Stimulated activated CD8-positive, alpha-beta memory T cell treated with anti-CD3 and anti-CD28 coated beads, Interleukin-4, amount 100 ng/mL, for 48 hours (primary cell): Measurements from ENCODE around the gene TAX1BP1.
A peak's percentile ranks its signal among the peaks of the same experiment; 100 is the strongest.
"Not testable (repeated sequence)": the region's sequence is repeated elsewhere in the genome, so short reads cannot be mapped to it uniquely, and the experiment has no call there.

ENCODE experiments used
- DNase-seq: peaks from one replicate; pipeline ENCODE4 v3.0.0-alpha.2; 2020

TAX1BP1 gene

DNA sequence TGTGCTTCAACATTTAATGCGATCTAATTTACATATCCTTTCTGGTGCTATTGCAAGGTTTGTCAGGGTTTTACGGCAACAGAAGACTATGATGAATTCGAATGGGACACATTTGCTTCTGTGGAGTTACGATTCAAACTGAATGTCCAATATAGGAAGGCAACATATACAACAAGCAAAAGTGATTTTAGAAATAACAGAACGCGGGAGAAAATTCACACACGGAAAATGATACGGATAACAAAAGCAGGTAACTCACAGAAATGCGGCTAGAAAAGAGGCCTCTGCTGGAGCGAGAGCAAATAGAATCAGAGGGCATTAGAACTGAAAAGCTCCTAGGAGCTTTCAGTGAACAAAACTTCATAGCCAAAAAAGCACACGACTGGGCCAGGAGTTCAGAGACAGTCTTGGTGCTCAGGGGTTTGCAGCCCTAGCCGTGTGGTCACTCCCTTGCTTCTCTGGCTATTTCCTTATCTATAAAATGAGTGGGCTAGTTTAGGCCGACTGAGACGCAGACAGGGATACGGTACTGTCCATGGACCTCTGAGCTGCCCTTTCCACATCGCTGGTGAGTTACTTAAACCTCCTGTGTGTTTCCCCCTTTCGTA is 557 bp upstream of the TAX1BP1 start:
- DNase-seq = no peak

GRCh38 chr7:27740449-27741086 is 606 bp downstream of the TAX1BP1 start:
- DNase-seq = peak; percentile 91

DNA sequence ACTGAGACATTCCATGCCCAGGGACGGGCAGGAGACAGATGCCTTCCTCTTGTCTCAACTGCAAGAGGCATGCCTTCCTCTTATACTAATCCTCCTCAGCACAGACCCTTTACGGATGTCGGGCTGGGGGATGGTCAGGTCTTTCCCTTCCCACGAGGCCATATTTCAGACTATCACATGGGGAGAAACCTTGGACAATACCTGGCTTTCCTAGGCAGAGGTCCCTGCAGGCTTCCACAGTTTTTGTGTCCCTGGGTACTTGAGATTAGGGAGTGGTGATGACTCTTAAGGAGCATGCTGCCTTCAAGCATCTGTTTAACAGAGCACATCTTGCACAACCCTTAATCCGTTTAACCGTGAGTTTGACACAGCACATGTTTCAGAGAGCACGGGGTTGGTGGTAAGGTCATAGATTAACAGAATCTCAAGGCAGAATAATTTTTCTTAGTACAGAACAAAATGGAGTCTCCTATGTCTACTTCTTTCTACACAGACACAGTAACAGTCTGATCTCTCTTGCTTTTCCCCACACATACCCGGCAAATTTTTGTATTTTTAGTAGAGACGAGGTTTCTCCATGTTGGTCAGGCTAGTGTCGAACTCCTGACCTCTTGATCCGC is 2.2 kb downstream of the TAX1BP1 start:
- not testable (repeated sequence) for DNase-seq

GRCh38 chr7:27745064-27745583 is 5.2 kb downstream of the TAX1BP1 start:
- DNase-seq = no peak

GRCh38 chr7:27746486-27746885 is 6.5 kb downstream of the TAX1BP1 start:
- no peak for DNase-seq

DNA sequence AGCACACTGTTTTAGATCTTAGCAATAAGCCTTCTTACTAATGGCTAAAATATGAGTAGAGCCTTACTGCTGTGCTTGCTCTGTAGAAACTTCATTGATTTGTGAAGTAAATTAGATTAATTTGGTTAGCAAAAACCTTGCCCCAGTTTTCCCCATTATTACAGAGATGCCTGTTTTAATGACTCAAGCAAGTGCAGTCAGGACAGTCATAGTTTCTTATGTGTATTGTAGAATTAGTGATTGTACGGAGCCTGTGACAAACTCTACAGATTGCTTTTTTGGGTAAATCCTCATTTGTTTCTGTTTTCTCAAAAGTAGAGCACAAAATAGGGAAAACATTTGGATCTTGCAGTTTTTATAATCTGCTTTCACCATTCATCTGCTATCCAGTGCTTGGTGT is 7.0 kb downstream of the TAX1BP1 start:
- DNase-seq = no peak

GRCh38 chr7:27747589-27748368 is 7.8 kb downstream of the TAX1BP1 start:
- no peak for DNase-seq

GRCh38 chr7:27750316-27750715 is 10.4 kb downstream of the TAX1BP1 start:
- DNase-seq = no peak

DNA sequence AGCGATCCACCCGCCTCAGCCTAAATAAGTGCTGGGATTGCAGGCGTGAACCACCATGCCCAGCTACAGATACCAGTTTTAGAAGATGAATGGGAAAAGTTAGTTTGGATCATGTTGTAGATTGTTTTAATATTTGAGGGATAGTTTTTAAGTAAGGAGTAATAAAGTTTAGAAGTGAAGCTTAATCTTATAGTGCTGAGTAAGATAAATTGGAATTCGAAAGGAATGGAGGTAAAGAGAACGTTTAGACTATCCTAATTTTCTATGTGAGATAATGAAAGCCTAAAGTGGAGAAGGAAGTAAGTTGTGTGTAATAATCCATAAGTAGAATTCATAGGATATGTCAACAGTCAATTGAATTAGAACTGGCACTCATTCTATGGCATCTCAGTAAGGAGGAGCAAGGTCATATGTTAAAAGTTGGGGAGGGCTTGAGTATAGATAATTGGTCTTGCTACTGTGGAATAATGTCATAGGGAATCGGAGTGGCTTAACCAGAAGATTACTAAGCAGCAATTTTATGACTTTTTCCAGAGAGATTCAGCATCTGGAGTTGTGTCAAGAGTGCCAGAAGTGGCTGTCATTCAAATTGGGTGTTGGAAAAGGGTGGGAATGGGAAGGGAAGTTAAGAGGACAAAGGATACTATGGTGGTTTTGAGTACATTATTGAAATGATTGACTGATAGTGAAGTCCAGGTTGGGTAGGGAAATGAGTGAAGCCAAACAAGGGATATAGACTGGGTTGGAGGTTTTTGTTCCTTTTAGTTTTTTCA is 12.1 kb downstream of the TAX1BP1 start:
- DNase-seq = no peak

DNA sequence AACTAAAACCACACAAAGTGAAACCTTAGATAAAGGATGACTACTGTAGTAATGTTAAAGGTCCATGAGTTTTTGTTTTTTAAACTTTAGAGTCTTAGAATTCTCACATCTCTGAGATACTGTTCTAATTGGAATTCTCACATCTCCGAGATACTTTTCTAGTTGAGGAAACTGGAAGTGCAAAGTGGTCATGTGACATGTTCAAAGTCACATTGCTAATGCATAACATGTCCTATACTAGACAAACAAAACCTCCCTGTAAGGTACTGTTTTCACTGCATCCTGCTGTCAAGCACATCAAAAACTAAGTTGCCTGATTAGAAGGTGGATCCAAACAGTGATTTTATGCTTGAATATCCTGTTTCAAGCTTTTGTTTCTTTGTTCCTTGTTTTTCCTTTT is 13.9 kb downstream of the TAX1BP1 start:
- no peak for DNase-seq

GRCh38 chr7:27756298-27756697 is 16.3 kb downstream of the TAX1BP1 start:
- DNase-seq = no peak

GRCh38 chr7:27759491-27759890 is 19.5 kb downstream of the TAX1BP1 start:
- no peak for DNase-seq

GRCh38 chr7:27762062-27762461 is 22.1 kb downstream of the TAX1BP1 start:
- DNase-seq = no peak

DNA sequence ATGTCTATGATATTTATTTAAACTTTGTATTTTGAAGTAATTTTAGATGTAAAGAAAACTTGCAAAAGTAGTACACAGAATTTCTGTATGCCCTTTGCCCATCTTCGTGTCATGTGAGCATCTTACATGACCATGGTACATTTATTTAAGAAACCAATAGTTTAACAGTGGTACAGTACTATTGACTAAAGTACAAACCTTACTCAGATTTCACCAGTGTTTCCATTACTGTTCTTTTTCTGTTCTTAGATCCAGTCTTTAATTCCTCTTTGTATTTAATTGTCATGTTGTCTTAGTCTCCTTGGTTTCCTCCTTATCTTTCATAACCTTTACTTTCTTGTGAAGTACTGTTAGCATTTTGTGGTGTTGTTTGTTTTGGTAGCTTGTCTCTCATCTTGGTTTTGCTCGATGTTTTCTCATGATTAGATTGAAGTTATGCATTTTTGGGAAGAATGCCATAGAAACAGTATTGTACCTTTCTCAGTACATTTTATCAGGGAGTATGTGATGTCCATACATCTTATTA is 24.1 kb downstream of the TAX1BP1 start:
- no peak for DNase-seq

DNA sequence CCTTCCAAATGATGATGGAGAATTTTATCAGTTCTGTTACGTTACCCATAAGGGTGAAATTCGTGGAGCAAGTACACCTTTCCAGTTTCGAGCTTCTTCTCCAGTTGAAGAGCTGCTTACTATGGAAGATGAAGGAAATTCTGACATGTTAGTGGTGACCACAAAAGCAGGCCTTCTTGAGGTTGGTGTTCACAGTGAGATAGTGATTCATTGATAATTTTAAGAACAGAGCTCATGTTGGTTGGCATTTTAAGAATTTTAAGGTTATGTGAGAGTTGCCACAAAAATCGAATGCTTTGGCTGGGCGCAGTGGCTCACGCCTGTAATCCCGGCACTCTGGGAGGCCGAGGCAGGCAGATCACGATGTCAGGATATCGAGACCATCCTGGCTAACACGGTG is 25.9 kb downstream of the TAX1BP1 start:
- no peak for DNase-seq

DNA sequence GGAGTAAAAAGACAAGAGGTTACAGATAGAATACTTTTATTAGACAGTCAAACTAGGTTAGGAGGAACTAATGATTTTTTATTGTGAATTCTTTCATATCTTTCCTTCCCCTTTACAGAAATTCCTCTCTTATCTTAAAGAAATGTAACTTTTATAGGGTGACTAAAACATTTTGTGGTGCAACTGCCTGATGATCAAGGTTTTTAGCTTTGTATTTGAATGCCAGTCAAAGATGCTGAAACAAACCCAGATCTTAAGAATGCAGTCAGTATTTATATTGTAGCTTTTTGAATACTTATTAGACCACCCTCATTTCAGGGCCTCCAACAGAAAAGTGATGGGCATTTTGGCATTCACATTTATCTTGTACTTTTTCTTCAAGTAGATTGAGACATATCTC is 27.4 kb downstream of the TAX1BP1 start:
- no peak for DNase-seq

DNA sequence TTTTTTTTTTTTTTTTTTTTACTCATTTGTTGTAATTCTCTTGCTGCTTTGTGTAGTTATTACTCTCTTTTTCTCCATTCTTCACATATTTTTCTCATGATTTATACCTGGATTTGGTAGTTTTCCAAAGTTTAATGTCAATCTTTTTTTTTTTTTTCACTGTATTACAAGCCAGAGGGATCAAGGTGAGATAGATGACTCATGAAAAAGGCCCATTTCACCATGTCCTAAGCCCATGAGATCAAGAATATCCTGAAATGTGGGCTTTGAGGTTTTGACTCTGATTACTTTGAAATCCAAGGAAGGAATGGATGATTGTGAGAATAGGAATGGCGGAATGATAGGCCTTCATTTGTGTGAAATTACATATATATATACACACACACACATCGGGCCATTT is 31.1 kb downstream of the TAX1BP1 start:
- DNase-seq = no peak

DNA sequence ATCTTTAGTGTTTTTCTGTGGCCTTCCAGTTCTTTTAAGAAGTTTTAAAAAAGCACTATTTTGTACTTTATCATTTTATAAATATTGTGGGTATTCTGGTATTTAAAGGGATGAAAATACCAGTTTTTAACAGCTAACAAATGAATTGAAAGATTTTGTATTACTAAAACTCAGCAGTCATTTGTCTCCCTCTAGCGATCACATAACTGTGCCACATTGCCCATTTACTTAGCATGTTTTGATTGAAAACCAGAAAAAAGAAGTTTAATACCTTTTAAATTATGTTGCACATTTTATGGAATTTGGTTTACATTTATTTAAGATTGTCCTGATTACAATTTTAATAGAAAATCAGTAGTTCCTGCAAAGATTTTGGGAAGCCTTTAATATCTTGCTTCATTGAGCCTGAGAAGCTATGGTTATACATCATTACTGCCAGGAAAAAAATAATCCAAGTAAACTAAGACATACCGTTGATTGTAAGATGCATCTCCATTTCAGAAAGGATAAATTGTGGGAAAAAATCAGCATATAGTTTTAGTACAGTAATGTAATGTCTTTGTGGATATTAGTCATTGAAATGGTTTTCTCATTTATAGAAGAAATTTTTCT is 34.9 kb downstream of the TAX1BP1 start:
- no peak for DNase-seq

DNA sequence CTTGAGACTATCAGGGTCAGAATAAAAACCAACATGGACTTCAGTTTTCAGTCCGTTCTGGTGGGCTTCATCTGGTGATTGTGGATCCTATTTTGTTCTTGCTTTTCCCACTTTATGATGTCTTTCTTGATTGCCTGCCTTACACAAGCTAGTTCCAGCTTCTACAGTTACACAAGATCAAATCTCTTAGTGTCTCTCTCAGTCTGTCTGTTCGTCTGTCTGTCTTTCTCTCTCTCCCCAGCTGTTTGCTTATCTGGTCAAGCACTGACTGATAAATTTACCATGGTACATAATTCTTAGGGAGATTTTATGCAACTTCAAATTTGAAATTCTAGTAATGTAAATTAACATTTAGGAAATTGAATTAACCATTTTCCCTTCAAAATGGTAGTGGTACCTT is 35.8 kb downstream of the TAX1BP1 start:
- DNase-seq = no peak

DNA sequence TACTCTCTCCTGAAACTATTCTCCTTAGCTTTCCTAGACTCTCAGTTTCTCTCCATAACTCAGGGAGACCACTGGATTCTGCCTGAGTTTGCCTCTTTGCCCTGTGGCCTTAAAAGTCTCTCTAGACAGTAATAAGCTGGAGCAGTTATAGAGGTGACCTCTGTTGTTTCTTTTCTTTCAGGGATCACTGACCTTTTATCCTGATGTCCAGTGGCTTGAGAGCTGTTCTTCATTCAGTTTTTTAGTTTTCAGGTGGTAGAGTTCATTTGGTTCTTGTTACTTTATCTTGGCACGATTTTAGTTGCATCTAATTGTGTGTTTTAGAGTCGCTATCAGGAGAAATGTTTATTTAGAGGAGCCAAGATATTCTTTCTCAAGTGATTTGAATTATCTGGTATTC is 37.7 kb downstream of the TAX1BP1 start:
- no peak for DNase-seq

- no peak for DNase-seq
Observed at GRCh38 chr7:27779873-27780272, 39.9 kb downstream of the TAX1BP1 start.

DNA sequence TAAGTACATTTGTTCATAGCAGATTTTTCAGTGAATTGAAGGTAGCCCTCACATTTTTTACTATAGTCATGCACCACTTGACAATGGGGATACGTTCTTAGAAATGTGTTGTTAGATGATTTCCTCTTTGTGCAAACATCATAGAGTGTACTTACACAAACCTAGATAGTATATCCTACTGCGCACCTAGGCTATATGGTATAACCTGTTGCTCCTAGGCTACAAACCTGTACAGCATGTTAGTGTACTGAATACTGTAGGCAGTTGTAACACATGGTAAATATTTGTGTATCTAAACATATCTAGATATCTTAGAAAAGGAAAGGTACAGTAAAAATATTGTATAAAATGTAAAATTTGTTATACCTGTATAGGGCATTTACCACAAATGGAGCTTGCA is 41.2 kb downstream of the TAX1BP1 start:
- no peak for DNase-seq
